Immature natural killer cell (primary cell): ENCODE data around the gene AGAP3. TPM values are rescaled to one million over a fixed set of nuclear protein-coding genes. Genes with fewer than 3 reads are reported as not detected.

Source experiments
- DNase-seq, 3 donors: peaks; one replicate each; pipeline ENCODE4 v3.0.0; 2022; ENCODE audit warnings: mixed read lengths in 1 of 3
- H3K27ac Mint-ChIP-seq, 6 donors: one replicate each; pipeline ENCODE4 v1.8.0; 2020; ENCODE audit warnings: mixed read lengths in 6 of 6, mild to moderate bottlenecking in 5 of 6, inconsistent platforms in 4 of 6, moderate library complexity in 3 of 6
- H3K27me3 Mint-ChIP-seq, 3 donors: one replicate each; pipeline ENCODE4 v1.8.0; 2020 to 2021; ENCODE audit warnings: low read depth in 3 of 3, mild to moderate bottlenecking in 3 of 3, mixed read lengths in 3 of 3, moderate library complexity in 3 of 3, inconsistent platforms in 1 of 3
- H3K36me3 Mint-ChIP-seq, 3 donors: one replicate each; pipeline ENCODE4 v1.8.0; 2020; ENCODE audit warnings: mixed read lengths in 3 of 3, inconsistent platforms in 2 of 3, mild to moderate bottlenecking in 2 of 3
- H3K4me1 Mint-ChIP-seq, 2 donors: one replicate each; pipeline ENCODE4 v1.8.0; 2020; ENCODE audit warnings: inconsistent platforms in 2 of 2, mild to moderate bottlenecking in 2 of 2, mixed read lengths in 2 of 2, moderate library complexity in 1 of 2
- H3K4me3 Mint-ChIP-seq, 5 donors: one replicate each; pipeline ENCODE4 v1.8.0; 2020; ENCODE audit warnings: mild to moderate bottlenecking in 5 of 5, mixed read lengths in 5 of 5, inconsistent platforms in 3 of 5, moderate library complexity in 3 of 5
- H3K9me3 Mint-ChIP-seq, 6 donors: one replicate each; pipeline ENCODE4 v1.8.0; 2020; ENCODE audit warnings: mild to moderate bottlenecking in 6 of 6, mixed read lengths in 6 of 6, inconsistent platforms in 4 of 6, moderate library complexity in 3 of 6
- polyA plus RNA-seq, 3 donors: library from polyadenylated mRNA; unstranded; fragments of 300-500 nt; fragmentation: Illumina TruSeq; gene quantifications; one replicate each; pipeline ENCODE4 v1.2.3, GENCODE V29; 2021

AGAP3 gene
- polyA plus RNA-seq, 3 donors from 2014 or later: 2.8 to 6.3 (median 4.3) TPM

GRCh38 chr7:151118108-151119054 lies 32.1 kb downstream of the AGAP3 start:
- H3K4me1 Mint-ChIP-seq: peaks cover 0 to 3% of the 10 kb centered on the region in 2 donors
- H3K36me3 Mint-ChIP-seq: peaks cover 4 to 16% (median 6%) of the 10 kb centered on the region in 3 donors
- no peaks in the 10 kb centered on the region for H3K9me3 Mint-ChIP-seq
- DNase-seq: no peak
- no peak overlapping the region for H3K27ac Mint-ChIP-seq
- no peak overlapping the region for H3K4me3 Mint-ChIP-seq
- H3K27me3 Mint-ChIP-seq: peaks cover 2 to 3% (median 2%) of the 10 kb centered on the region in 3 donors

- Mint-ChIP-seq H3K36me3 (peaks cover 4 to 20% (median 6%) of the 10 kb centered on the region in 3 donors), H3K4me1 (peaks cover 0 to 3% of the 10 kb centered on the region in 2 donors), H3K9me3 (no peaks in the 10 kb centered on the region), H3K27me3 (peaks cover 2 to 3% (median 2%) of the 10 kb centered on the region in 3 donors), H3K4me3 (no peak overlapping the region), H3K27ac (no peak overlapping the region)
- no peak for DNase-seq
Observed at GRCh38 chr7:151119055-151119415, 32.8 kb downstream of the AGAP3 start.

DNA sequence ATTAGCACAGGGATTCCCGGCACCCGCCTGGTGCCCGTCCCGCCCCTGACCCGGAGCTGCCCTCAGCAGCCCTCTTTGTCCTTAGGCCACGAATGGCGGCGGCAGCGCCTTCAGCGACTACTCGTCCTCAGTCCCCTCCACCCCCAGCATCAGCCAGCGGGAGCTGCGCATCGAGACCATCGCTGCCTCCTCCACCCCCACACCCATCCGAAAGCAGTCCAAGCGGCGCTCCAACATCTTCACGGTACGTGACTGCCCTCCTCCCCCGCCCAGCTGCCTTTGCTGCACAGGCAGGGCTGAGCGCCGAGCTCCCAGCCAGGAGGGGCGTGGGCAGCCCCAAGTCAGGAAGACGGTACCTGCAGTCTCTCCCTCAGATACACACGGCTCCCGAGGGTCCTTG lies 33.6 kb downstream of the AGAP3 start:
- peaks cover 4 to 25% (median 6%) of the 10 kb centered on the region in 3 donors for H3K36me3 Mint-ChIP-seq
- no peak overlapping the region for H3K27ac Mint-ChIP-seq
- no peaks in the 10 kb centered on the region for H3K9me3 Mint-ChIP-seq
- peaks cover 2 to 3% (median 2%) of the 10 kb centered on the region in 3 donors for H3K27me3 Mint-ChIP-seq
- no peak for DNase-seq
- peaks cover 0 to 3% of the 10 kb centered on the region in 2 donors for H3K4me1 Mint-ChIP-seq
- H3K4me3 Mint-ChIP-seq: no peak overlapping the region

- Mint-ChIP-seq H3K27ac (no peak overlapping the region), H3K36me3 (peaks cover 4 to 25% (median 6%) of the 10 kb centered on the region in 3 donors), H3K4me1 (peaks cover 0 to under 1% of the 10 kb centered on the region in 2 donors), H3K9me3 (no peaks in the 10 kb centered on the region), H3K4me3 (no peak overlapping the region), H3K27me3 (peaks cover 2% of the 10 kb centered on the region in 3 donors)
- no peak for DNase-seq
Observed at GRCh38 chr7:151120896-151121295, 34.6 kb downstream of the AGAP3 start.

DNA sequence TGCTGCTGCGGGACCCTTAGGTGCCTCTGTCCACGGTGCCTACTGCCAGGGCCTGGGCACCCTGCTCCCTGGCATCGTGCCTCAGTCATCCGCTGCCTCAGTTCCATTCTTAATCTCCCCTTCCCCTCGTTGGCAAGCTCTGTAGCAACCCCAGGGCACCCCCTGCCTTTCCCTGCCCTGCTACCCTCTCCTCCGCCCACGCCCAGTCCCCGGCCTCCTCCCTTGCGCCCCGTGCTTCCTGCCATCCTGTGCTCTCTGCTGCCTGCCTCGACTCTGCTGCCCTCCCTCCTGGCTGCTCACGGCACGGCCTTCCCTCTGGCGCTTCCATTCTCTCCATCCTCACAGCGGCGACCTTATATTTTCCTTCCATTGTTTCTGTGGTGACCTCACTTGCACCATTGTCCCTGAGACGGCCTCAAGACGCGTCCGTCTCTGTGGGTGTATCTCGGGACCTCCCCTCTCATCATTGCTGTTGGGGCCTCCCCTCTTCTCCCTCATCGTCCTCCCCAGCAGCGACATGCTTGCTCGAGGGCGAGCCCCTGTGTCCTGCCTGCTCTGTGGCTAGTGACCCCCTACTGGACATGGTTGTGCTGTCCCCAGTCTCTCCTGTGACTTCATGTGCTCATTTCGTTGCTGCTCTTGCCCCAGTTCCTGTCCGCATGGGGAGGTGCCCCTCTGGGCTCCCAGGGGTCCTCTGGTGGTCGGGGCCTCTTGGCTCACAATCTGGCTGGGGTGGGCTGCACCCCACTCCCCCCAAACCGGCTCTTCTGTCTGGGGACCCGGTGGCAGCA lies 35.3 kb downstream of the AGAP3 start:
- Mint-ChIP-seq H3K36me3 (peaks cover 4 to 25% (median 6%) of the 10 kb centered on the region in 3 donors), H3K27ac (no peak overlapping the region), H3K4me3 (no peak overlapping the region), H3K4me1 (no peaks in the 10 kb centered on the region), H3K9me3 (no peaks in the 10 kb centered on the region), H3K27me3 (peaks cover 0 to 2% (median 2%) of the 10 kb centered on the region in 3 donors)
- no peak for DNase-seq

DNA sequence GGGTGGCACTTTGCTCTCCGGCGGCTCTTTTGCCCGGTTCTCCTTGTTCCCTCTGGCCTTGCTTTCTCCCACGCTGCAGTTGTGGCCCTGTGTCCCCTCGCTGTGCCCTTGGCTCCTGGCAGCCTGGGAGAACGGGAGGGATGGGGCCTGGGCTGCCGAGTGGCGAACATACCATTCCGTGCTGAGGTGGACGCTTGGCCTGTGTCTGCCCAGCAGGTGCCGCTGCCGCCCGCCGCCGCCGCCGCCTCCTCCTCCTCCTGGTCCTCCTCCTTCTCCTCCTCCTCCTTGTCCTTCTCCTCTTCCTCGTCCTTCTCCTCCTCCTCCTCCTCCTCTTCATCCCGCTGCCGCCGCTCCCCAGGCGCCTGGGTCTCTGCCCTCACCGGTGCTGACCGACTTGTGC lies 36.0 kb downstream of the AGAP3 start:
- Mint-ChIP-seq H3K4me1 (no peaks in the 10 kb centered on the region), H3K9me3 (no peaks in the 10 kb centered on the region), H3K4me3 (no peak overlapping the region), H3K27me3 (peaks cover 0 to 2% (median 2%) of the 10 kb centered on the region in 3 donors), H3K36me3 (peaks cover 4 to 25% (median 6%) of the 10 kb centered on the region in 3 donors), H3K27ac (no peak overlapping the region)
- no peak for DNase-seq

DNA sequence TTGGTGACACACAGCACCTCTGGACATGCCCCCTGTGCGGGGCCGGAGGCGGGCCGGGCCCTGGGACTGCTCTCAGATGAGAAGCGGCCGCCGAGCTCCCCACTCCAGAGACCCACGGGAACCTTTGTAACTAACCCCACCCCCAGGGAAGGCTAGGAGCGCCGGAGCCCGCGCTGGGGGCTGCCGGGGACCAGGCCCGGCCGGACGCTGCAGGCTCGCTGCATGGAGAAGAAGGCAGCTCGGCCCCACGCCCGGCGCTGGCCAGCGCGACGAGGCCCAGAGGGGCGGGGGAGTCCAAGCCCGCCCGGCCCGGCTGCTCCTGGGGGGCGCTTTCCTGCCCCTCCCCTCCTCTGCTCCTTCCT lies 36.5 kb downstream of the AGAP3 start:
- Mint-ChIP-seq H3K4me1 (no peaks in the 10 kb centered on the region), H3K9me3 (no peaks in the 10 kb centered on the region), H3K4me3 (no peak overlapping the region), H3K27ac (no peak overlapping the region), H3K27me3 (peaks cover 0 to 2% (median 2%) of the 10 kb centered on the region in 3 donors), H3K36me3 (peaks cover 4 to 25% (median 6%) of the 10 kb centered on the region in 3 donors)
- DNase-seq: no peak

- no peak overlapping the region for H3K4me3 Mint-ChIP-seq
- no peaks in the 10 kb centered on the region for H3K4me1 Mint-ChIP-seq
- H3K27me3 Mint-ChIP-seq: peaks cover 0 to 2% (median 2%) of the 10 kb centered on the region in 3 donors
- no peaks in the 10 kb centered on the region for H3K9me3 Mint-ChIP-seq
- H3K27ac Mint-ChIP-seq: no peak overlapping the region
- DNase-seq: no peak
- peaks cover 4 to 25% (median 6%) of the 10 kb centered on the region in 3 donors for H3K36me3 Mint-ChIP-seq
Observed at GRCh38 chr7:151123158-151123821, 37.0 kb downstream of the AGAP3 start.

DNA sequence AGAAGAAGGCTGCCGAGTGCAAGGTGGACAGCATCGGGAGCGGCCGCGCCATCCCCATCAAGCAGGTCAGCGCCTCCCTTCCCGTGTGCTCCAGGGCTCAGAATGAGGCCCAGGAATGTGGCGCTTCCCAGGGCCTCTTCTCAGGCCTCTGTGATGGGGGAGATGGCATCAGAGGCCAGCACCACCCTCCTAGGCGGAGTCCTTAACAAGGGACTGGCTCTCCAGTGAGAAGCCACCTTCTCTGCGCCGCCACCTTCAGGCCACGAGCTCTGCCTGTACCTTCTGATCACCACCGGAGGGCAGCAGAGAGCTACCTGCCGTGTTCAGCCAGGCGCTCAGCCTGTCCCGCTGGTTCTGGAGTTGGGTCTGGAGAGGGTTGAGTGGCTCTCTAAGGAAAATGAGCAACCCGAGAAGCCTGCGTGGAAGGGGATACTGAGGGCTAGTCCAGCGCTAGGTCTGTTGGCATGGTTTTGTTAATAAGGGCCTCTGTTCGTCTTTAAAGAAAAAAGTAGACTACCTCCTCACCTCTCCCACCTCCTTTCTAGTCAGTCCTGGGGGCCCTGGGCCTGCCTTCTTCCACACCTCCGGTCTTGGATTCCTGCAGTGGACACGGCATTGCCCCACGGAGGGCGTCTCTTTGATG lies 37.7 kb downstream of the AGAP3 start:
- H3K36me3 Mint-ChIP-seq: peaks cover 4 to 23% (median 6%) of the 10 kb centered on the region in 3 donors
- H3K9me3 Mint-ChIP-seq: no peaks in the 10 kb centered on the region
- DNase-seq: peak; percentile 66 to 77 (median 70)
- H3K4me1 Mint-ChIP-seq: no peaks in the 10 kb centered on the region
- H3K4me3 Mint-ChIP-seq: no peak overlapping the region
- H3K27ac Mint-ChIP-seq: no peak overlapping the region
- peaks cover 0 to 4% (median 2%) of the 10 kb centered on the region in 3 donors for H3K27me3 Mint-ChIP-seq

DNA sequence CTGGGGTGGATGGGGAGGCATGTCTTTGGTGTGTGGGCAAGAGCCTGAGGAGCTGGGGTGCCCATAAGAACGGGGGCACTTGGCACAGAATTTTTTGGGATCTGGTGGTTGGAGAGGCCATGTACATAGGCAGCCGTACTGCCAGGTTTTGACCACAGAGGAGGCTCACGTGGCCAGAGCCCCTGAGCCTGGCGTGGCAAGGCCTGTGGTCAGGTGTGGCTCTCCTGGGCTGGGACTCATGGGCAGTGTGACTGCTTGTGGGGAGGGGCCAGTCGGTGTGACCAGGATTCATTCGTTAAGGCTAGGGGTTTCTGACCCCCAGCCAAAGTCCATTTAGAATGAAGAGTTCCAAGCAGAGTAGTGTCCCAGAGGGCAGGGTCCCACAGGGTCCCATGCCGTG lies 38.2 kb downstream of the AGAP3 start:
- Mint-ChIP-seq H3K4me1 (no peaks in the 10 kb centered on the region), H3K27me3 (peaks cover 0 to 4% (median 2%) of the 10 kb centered on the region in 3 donors), H3K36me3 (peaks cover 4 to 20% (median 6%) of the 10 kb centered on the region in 3 donors), H3K4me3 (no peak overlapping the region), H3K9me3 (no peaks in the 10 kb centered on the region), H3K27ac (no peak overlapping the region)
- no peak for DNase-seq

DNA sequence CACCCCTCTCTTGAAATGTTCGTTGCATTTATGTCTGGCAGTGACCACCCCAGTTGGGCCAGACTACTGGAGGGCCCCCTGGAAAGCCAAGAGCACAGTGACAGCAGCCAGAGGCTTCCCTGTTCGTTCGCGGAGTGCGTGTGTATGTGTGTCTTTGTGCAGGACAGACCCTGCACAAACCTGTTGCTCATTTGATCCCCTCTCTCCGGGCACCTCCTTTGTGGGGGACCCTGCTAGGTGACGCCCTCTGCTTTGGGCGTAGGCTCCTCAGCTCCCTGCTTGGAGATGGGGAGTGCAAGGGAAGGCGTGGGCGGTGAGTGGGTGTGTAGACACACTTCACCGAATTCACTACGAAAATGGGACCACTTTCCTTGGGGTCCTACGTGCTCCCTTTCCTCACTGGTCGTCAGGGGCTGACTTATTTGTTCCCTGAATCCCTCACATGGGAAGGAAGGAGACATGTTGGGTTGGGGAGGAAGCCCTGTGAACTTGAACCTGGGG lies 38.7 kb downstream of the AGAP3 start:
- DNase-seq: no peak
- Mint-ChIP-seq H3K4me3 (no peak overlapping the region), H3K27ac (no peak overlapping the region), H3K9me3 (no peaks in the 10 kb centered on the region), H3K27me3 (peaks cover 0 to 4% (median 2%) of the 10 kb centered on the region in 3 donors), H3K36me3 (peaks cover 4 to 20% (median 6%) of the 10 kb centered on the region in 3 donors), H3K4me1 (no peaks in the 10 kb centered on the region)

DNA sequence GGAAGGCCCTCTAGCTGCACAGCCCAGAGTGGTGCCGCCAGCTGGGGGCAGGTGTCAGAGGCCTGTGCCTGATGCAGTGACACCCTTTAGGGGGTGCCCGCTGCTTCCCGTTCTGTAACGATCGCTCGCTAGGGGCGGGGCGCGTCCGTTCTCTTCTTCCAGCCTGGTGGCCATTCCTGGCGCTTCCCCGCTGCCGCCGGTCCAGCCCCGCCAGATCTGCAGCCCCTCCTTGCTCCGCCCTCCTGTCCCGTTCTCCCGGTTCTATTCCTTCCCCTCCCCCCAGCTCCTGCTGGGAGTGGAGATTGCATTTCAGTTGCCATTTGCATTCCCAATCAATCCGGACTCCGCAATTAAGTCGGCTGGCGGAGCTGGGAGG lies 39.2 kb downstream of the AGAP3 start:
- no peak overlapping the region for H3K4me3 Mint-ChIP-seq
- H3K9me3 Mint-ChIP-seq: no peaks in the 10 kb centered on the region
- H3K27ac Mint-ChIP-seq: no peak overlapping the region
- H3K4me1 Mint-ChIP-seq: no peaks in the 10 kb centered on the region
- H3K27me3 Mint-ChIP-seq: peaks cover 0 to 4% (median 2%) of the 10 kb centered on the region in 3 donors
- no peak for DNase-seq
- H3K36me3 Mint-ChIP-seq: peaks cover 4 to 20% (median 6%) of the 10 kb centered on the region in 3 donors
